Retinal pigment epithelial cell (primary cell): ENCODE data around the gene CCDC201.
"Not testable (repeated sequence)": the region's sequence is repeated elsewhere in the genome, so short reads cannot be mapped to it uniquely, and the experiment has no call there.

ENCODE experiments used
- DNase-seq: peaks from one replicate; pipeline ENCODE4 v3.0.0-alpha.2; 2010; ENCODE audit warnings: low read depth
- H3K4me3 ChIP-seq: 2 replicates; pipeline ENCODE4 v1.5.1; 2011; ENCODE audit warnings: mild to moderate bottlenecking, low read length, control low read depth, moderate library complexity
- TF ChIP-seq, protein P1 (sequence below): conservative IDR thresholded peaks from 2 replicates; pipeline ENCODE4 v1.5.1; 2011; ENCODE audit warnings: low read depth, low read length, control low read depth, inconsistent platforms

Gene CCDC201

DNA sequence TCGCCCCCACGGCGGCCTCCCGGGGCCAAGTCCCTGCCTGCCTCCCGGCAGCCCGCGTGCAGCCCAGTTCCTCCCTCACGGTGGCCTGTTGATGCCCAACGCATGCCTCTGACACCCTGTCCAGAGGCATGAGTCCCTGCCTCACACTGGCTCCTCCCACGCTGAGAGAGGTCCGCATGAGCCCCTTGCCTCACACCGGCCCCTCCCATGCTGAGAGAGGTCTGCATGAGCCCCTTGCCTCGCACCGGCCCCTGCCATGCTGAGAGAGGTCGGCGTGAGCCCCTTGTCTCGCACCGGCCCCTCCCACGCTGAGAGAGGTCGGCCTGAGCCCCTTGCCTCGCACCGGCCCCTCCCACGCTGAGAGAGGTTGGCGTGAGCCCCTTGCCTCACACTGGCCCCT lies 59.9 kb downstream of the CCDC201 start:
- no peak for DNase-seq
- TF ChIP-seq, protein P1, sequence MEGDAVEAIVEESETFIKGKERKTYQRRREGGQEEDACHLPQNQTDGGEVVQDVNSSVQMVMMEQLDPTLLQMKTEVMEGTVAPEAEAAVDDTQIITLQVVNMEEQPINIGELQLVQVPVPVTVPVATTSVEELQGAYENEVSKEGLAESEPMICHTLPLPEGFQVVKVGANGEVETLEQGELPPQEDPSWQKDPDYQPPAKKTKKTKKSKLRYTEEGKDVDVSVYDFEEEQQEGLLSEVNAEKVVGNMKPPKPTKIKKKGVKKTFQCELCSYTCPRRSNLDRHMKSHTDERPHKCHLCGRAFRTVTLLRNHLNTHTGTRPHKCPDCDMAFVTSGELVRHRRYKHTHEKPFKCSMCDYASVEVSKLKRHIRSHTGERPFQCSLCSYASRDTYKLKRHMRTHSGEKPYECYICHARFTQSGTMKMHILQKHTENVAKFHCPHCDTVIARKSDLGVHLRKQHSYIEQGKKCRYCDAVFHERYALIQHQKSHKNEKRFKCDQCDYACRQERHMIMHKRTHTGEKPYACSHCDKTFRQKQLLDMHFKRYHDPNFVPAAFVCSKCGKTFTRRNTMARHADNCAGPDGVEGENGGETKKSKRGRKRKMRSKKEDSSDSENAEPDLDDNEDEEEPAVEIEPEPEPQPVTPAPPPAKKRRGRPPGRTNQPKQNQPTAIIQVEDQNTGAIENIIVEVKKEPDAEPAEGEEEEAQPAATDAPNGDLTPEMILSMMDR: no peak
- H3K4me3 ChIP-seq: no peak overlapping the region

DNA sequence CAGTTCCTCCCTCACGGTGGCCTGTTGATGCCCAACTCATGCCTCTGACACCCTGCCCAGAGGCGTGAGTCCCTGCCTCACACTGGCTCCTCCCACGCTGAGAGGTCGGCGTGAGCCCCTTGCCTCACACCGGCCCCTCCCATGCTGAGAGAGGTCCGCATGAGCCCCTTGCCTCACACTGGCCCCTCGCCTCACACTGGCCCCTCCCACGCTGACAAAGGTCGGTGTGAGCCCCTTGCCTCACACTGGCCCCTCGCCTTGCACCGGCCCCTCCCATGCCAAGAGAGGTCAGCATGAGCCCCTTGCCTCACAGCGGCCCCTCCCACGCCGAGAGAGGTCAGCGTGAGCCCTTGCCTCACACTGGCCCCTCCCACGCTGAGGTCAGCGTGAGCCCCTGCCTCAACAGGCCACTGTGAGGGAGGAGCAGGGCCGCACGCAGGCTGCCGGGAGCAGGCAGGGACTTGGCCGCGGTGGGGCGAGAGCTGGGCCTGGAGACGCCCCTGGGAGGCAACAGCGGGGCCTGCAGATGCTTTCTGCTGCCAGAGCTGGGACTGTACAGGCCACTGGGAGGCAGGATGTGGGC lies 61.1 kb downstream of the CCDC201 start:
- DNase-seq, H3K4me3 ChIP-seq: not testable (repeated sequence)

DNA sequence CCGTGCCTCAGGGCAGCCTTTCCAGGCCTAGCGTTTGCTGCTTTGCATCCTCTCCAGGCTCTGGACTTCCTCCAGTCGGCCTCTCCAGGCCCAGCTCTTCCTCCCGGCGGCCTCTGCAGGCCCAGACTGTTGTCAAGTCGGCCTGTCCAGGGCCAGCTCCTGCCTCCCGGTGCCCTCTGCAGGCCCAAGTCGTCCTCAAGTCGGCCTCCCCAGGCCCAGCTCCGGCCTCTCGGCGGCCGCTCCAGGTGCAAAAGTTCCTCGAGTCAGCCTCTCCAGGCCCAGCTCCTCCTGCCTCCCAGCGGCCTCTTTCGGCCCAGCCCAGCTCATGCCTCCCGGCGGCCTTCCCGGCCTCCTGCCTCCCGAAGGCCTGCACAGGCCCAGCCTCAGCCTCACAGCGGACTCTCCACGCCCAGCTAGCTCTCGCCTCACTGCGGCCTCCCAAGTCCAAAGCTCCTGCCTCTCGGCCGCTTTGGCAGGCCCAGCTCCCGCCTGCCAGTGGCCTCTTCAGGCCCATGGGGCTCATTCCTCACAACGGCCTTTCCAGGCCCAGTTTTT lies 62.4 kb downstream of the CCDC201 start:
- H3K4me3 ChIP-seq, DNase-seq: not testable (repeated sequence)
